B cell (primary cell): ENCODE data around the gene NUBPL. TPM values are rescaled to one million over a fixed set of nuclear protein-coding genes. Genes with fewer than 3 reads are reported as not detected.

Experiments
- ATAC-seq: fragments of 200-7000 bp; cut with Tn5 transposase; one replicate; pipeline ENCODE4 v1.10.0; 2021; ENCODE audit warnings: low read depth, mild to moderate bottlenecking, moderate number of reproducible peaks, moderate library complexity
- CTCF ChIA-PET: fragments of 350-600 bp; sonication (Branson Sonifier 250); formaldehyde crosslinking; loops from one replicate; lab custom pipeline; 2021; ENCODE audit warnings: antibody characterized with exemption, inconsistent platforms; lab: Charles Lee
- POLR2A ChIA-PET: fragments of 350-600 bp; sonication (Branson Sonifier 250); formaldehyde crosslinking; loops from one replicate; lab custom pipeline; 2021; ENCODE audit warnings: antibody characterized with exemption; lab: Charles Lee
- DNase-seq: peaks from one replicate; pipeline ENCODE4 v3.0.0; 2013
- H2AFZ ChIP-seq: 2 replicates; pipeline ENCODE4 v1.6.1; 2012; ENCODE audit warnings: mild to moderate bottlenecking, low read depth, low read length; ENCODE audit not compliant: insufficient read depth, poor library complexity, severe bottlenecking
- H3K27ac ChIP-seq, 2 donors: 1 replicate in 1 of 2; 2 replicates in 1 of 2; pipeline ENCODE4 v1.5.1; 2012 to 2013; ENCODE audit warnings: low read length in 2 of 2, mild to moderate bottlenecking in 2 of 2, moderate library complexity in 1 of 2
- H3K27me3 ChIP-seq, 4 experiments: fragments of 200-600 bp in 1 of 4; sonication (generic) in 1 of 4; replicated peaks in 1 of 4; 1 replicate in 2 of 4; 2 replicates in 2 of 4; pipeline versions ENCODE4 v1.6.1 to v1.7.0; 2013 to 2016; ENCODE audit warnings: low read length in 3 of 4, mild to moderate bottlenecking in 2 of 4, mixed read lengths in 1 of 4, moderate library complexity in 1 of 4; ENCODE audit not compliant: insufficient read depth in 4 of 4, control insufficient read depth in 3 of 4; ENCODE audit errors: control extremely low read depth in 1 of 4
- H3K36me3 ChIP-seq, 2 experiments: replicated peaks in 1 of 2; 1 replicate in 1 of 2; 2 replicates in 1 of 2; pipeline versions ENCODE4 v1.6.1 to v1.7.1; 2013; ENCODE audit warnings: low read length in 1 of 2; ENCODE audit not compliant: insufficient read depth in 2 of 2, control insufficient read depth in 1 of 2; ENCODE audit errors: control extremely low read depth in 1 of 2, extremely low read depth in 1 of 2
- H3K4me1 ChIP-seq, 2 donors: fragments of 200-600 bp in 1 of 2; sonication (generic) in 1 of 2; 1 replicate in 1 of 2; 2 replicates in 1 of 2; pipeline versions ENCODE4 v1.5.1 to v1.6.1; 2013 to 2017; ENCODE audit warnings: low read length in 2 of 2; ENCODE audit not compliant: control insufficient read depth in 2 of 2, insufficient read depth in 2 of 2
- H3K4me2 ChIP-seq: replicated peaks from 2 replicates; pipeline ENCODE3; 2012; ENCODE audit warnings: mild to moderate bottlenecking, low read depth, low read length; ENCODE audit not compliant: poor library complexity, severe bottlenecking
- H3K4me3 ChIP-seq, 5 experiments: fragments of 200-600 bp in 1 of 5; sonication (generic) in 1 of 5; 1 replicate in 3 of 5; 2 replicates in 2 of 5; pipeline versions ENCODE4 v1.5.1 to v1.7.0; 2011 to 2016; ENCODE audit warnings: low read length in 4 of 5, mild to moderate bottlenecking in 4 of 5, low read depth in 2 of 5, control low read depth in 1 of 5, moderate library complexity in 1 of 5; ENCODE audit not compliant: insufficient read depth in 1 of 5; ENCODE audit errors: control extremely low read depth in 1 of 5, extremely low read depth in 1 of 5
- H3K79me2 ChIP-seq: fragments of 200-600 bp; sonication (generic); one replicate; pipeline ENCODE4 v1.6.0; 2016; ENCODE audit warnings: low read length; ENCODE audit not compliant: control insufficient read depth, insufficient read depth
- H3K9ac ChIP-seq: fragments of 200-600 bp; sonication (generic); 2 replicates; pipeline ENCODE4 v1.6.1; 2017; ENCODE audit warnings: mild to moderate bottlenecking, low read length, moderate library complexity
- H3K9me3 ChIP-seq, 3 donors: one replicate each; pipeline versions ENCODE4 v1.6.1 to v1.7.1; 2013; ENCODE audit warnings: low read length in 2 of 3; ENCODE audit not compliant: control insufficient read depth in 2 of 3, insufficient read depth in 1 of 3; ENCODE audit errors: control extremely low read depth in 1 of 3
- H4K20me1 ChIP-seq: 2 replicates; pipeline ENCODE4 v1.6.0; 2012; ENCODE audit warnings: mild to moderate bottlenecking, low read length; ENCODE audit not compliant: insufficient read depth, control insufficient read depth, poor library complexity, severe bottlenecking
- H3K27ac Mint-ChIP-seq: one replicate; pipeline ENCODE4 v1.8.0; 2021; ENCODE audit warnings: mixed read lengths
- H3K27me3 Mint-ChIP-seq: one replicate; pipeline ENCODE4 v1.8.0; 2021; ENCODE audit warnings: mixed read lengths
- H3K4me1 Mint-ChIP-seq: one replicate; pipeline ENCODE4 v1.8.0; 2021; ENCODE audit warnings: mixed read lengths
- H3K4me3 Mint-ChIP-seq: one replicate; pipeline ENCODE4 v1.8.0; 2021; ENCODE audit warnings: mixed read lengths
- H3K9me3 Mint-ChIP-seq: one replicate; pipeline ENCODE4 v1.8.0; 2022; ENCODE audit warnings: mixed read lengths; ENCODE audit not compliant: insufficient read depth
- EZH2 ChIP-seq: IDR thresholded peaks from 2 replicates; pipeline ENCODE4 v1.6.1; 2012; ENCODE audit warnings: borderline replicate concordance, low read depth, mild to moderate bottlenecking, moderate library complexity, low read length; ENCODE audit not compliant: insufficient read depth, poor library complexity, severe bottlenecking
- intact Hi-C: fragments of 100-400 bp; cut with micrococcal nuclease; formaldehyde crosslinking; loops from one replicate; pipeline ENCODE4 v1.10.0; 2022
- polyA plus RNA-seq: library from polyadenylated mRNA; depleted of rRNA; stranded (reverse); fragments of >200 nt; gene quantifications from 2 replicates; pipeline ENCODE4 v1.2.3, GENCODE V29; 2012
- total RNA-seq, 2 donors: library from RNA; stranded (reverse); fragments of 120-200 nt in 1 of 2; gene quantifications; 1 replicate in 1 of 2; 2 replicates in 1 of 2; pipeline versions ENCODE4 v1.2.3 to v1.2.4, GENCODE V29; 2013 to 2022
- TF ChIP-seq, protein P1 (sequence below): fragments of 200-600 bp; IDR thresholded peaks from one replicate; pipeline ENCODE4 v1.8.0; 2022; ENCODE audit warnings: antibody characterized with exemption, mild to moderate bottlenecking

Gene NUBPL
- total and polyA plus RNA-seq, 2 donors (not counting 1 experiment from before 2014, with no cell fraction given) = 1.9 to 14.2 TPM

- H3K4me1 ChIP-seq = no peaks in the 10 kb centered on the region
- Mint-ChIP-seq H3K4me3 (no peak overlapping the region), H3K27me3 (no peaks in the 10 kb centered on the region), H3K9me3 (no peaks in the 10 kb centered on the region), H3K4me1 (no peaks in the 10 kb centered on the region), H3K27ac (no peak overlapping the region)
- H3K79me2 ChIP-seq = no peaks in the 10 kb centered on the region
- H3K9ac ChIP-seq = no peak overlapping the region
- H3K27me3 ChIP-seq = no peaks in the 10 kb centered on the region
- TF ChIP-seq, protein P1, sequence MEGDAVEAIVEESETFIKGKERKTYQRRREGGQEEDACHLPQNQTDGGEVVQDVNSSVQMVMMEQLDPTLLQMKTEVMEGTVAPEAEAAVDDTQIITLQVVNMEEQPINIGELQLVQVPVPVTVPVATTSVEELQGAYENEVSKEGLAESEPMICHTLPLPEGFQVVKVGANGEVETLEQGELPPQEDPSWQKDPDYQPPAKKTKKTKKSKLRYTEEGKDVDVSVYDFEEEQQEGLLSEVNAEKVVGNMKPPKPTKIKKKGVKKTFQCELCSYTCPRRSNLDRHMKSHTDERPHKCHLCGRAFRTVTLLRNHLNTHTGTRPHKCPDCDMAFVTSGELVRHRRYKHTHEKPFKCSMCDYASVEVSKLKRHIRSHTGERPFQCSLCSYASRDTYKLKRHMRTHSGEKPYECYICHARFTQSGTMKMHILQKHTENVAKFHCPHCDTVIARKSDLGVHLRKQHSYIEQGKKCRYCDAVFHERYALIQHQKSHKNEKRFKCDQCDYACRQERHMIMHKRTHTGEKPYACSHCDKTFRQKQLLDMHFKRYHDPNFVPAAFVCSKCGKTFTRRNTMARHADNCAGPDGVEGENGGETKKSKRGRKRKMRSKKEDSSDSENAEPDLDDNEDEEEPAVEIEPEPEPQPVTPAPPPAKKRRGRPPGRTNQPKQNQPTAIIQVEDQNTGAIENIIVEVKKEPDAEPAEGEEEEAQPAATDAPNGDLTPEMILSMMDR = no peak
- no peak for ATAC-seq
- H4K20me1 ChIP-seq = no peaks in the 10 kb centered on the region
- ChIA-PET POLR2A (no interaction called here), CTCF (no interaction called here)
- H3K36me3 ChIP-seq = peaks cover 4% of the 10 kb centered on the region in 2 experiments
- no peak overlapping the region for H3K4me2 ChIP-seq
- H2AFZ ChIP-seq = no peak overlapping the region
- no peaks in the 10 kb centered on the region for H3K9me3 ChIP-seq
- no peak for DNase-seq
- H3K4me3 ChIP-seq = no peak overlapping the region
- intact Hi-C loops = no loop called here
- no peak overlapping the region for H3K27ac ChIP-seq
Observed at GRCh38 chr14:31825459-31825858, 264.3 kb downstream of the NUBPL start.

DNA sequence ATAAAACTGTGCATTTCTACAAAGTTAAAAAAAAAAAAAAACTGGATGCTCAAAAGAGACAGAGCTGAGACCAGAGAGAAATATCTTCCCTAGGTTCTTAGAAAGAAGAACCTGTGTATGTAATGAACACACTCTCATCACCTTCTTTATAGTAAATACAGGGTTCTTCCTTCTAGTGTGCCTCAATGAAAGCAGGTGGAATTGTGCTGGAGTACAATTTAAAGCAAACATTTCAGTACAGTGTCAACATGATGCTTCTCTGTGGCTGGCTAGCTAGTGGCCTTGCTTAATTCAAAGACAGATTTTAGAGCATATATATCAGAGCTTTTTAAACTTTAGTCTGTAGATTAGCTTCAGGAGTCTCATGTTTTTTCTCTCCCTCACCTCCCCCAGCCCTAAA, 266.1 kb downstream of the NUBPL start:
- intact Hi-C loops = no loop called here
- Histone ChIP-seq H3K27ac (no peak overlapping the region), H3K36me3 (peaks cover 4% of the 10 kb centered on the region in 2 experiments), H3K4me2 (no peak overlapping the region), H3K9me3 (no peaks in the 10 kb centered on the region), H3K9ac (no peak overlapping the region), H3K79me2 (no peaks in the 10 kb centered on the region), H3K27me3 (no peaks in the 10 kb centered on the region), H3K4me3 (no peak overlapping the region), H2AFZ (no peak overlapping the region), H3K4me1 (no peaks in the 10 kb centered on the region), H4K20me1 (no peaks in the 10 kb centered on the region)
- H3K9me3 Mint-ChIP-seq = no peaks in the 10 kb centered on the region
- ChIA-PET CTCF (no interaction called here), POLR2A (no interaction called here)
- no peak for TF ChIP-seq EZH2
- TF ChIP-seq, protein P1 = no peak
- H3K4me3 Mint-ChIP-seq = no peak overlapping the region
- no peaks in the 10 kb centered on the region for H3K27me3 Mint-ChIP-seq
- H3K4me1 Mint-ChIP-seq = no peaks in the 10 kb centered on the region
- no peak for DNase-seq
- no peak overlapping the region for H3K27ac Mint-ChIP-seq
- no peak for ATAC-seq
